ENCODE results near the gene HPCAL1. TPM values are rescaled to one million over a fixed set of nuclear protein-coding genes. Genes with fewer than 3 reads are reported as not detected.

Gene HPCAL1
- total RNA-seq, 4 donors from 2014 or later = 11.1 to 122 (median 48.9) TPM

DNA sequence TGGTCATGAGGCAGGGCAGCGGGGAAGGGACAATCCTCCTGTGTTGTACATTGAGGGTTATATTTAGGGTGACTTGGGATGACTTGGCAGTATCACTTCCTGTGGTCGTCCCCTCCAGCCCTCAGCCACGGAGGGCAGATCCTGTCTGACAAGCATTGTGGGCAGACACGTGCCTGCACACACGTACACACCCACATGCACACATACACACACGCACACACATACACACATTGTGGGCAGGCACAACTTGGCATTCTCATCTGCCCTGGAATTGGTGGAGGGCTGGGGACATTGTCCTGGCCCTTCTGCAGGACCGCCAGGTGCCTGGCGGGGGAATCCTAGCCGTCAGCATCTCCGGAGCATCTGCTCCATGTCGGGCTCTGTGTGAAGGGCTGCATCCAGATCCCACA, 97.9 kb downstream of the HPCAL1 start:
- peaks cover 0 to 19% of the 10 kb centered on the region in 2 donors for H3K4me1 ChIP-seq
- peak overlapping the region; percentile 43 to 79 for H3K27ac ChIP-seq
- no peak overlapping the region for H3K4me3 ChIP-seq
- intact Hi-C loops (cut with DNase I; ENCODE audit: low total_unique reads) = loop anchor here (10.0 kb wide), 1 partner anchor 96 kb away; the partner anchor contains the start of gene HPCAL1
- no peaks in the 10 kb centered on the region for H3K9me3 ChIP-seq
- no peak for DNase-seq
- H3K36me3 ChIP-seq = no peaks in the 10 kb centered on the region
- H3K27me3 ChIP-seq = no peaks in the 10 kb centered on the region
- no peak for TF ChIP-seq CTCF (IDR thresholded peaks at IDR 0.05)
- TF ChIP-seq POLR2A (IDR thresholded peaks at IDR 0.05) = no peak

GRCh38 chr2:10400978-10401951, 98.6 kb downstream of the HPCAL1 start:
- Histone ChIP-seq H3K27me3 (no peaks in the 10 kb centered on the region), H3K36me3 (no peaks in the 10 kb centered on the region), H3K4me3 (no peak overlapping the region), H3K27ac (peak overlapping the region; percentile 43 to 79), H3K9me3 (no peaks in the 10 kb centered on the region), H3K4me1 (peaks cover 0 to 19% of the 10 kb centered on the region in 2 donors)
- TF ChIP-seq CTCF (IDR thresholded peaks at IDR 0.05) = no peak
- no peak for TF ChIP-seq POLR2A (IDR thresholded peaks at IDR 0.05)
- intact Hi-C loops (cut with DNase I; ENCODE audit: low total_unique reads) = loop anchor here (10.0 kb wide), 1 partner anchor 96 kb away; the partner anchor contains the start of gene HPCAL1
- DNase-seq = no peak

GRCh38 chr2:10402062-10402585, 99.4 kb downstream of the HPCAL1 start:
- intact Hi-C loops (cut with DNase I; ENCODE audit: low total_unique reads) = loop anchor here (10.0 kb wide), 1 partner anchor 97 kb away; the partner anchor contains the start of gene HPCAL1
- DNase-seq = no peak
- Histone ChIP-seq H3K4me3 (no peak overlapping the region), H3K36me3 (no peaks in the 10 kb centered on the region), H3K9me3 (no peaks in the 10 kb centered on the region), H3K27me3 (no peaks in the 10 kb centered on the region), H3K27ac (peak overlapping the region; percentile 43 to 79), H3K4me1 (peaks cover 0 to 23% of the 10 kb centered on the region in 2 donors)
- TF ChIP-seq CTCF (IDR thresholded peaks at IDR 0.05) = no peak
- TF ChIP-seq POLR2A (IDR thresholded peaks at IDR 0.05) = no peak

- TF ChIP-seq CTCF (IDR thresholded peaks at IDR 0.05) (no peak), POLR2A (IDR thresholded peaks at IDR 0.05) (no peak)
- Histone ChIP-seq H3K4me3 (no peak overlapping the region), H3K36me3 (no peaks in the 10 kb centered on the region), H3K27me3 (no peaks in the 10 kb centered on the region), H3K9me3 (no peaks in the 10 kb centered on the region), H3K4me1 (peaks cover 0 to 23% of the 10 kb centered on the region in 2 donors), H3K27ac (peak overlapping the region in 1 of 2 donors; percentile 79)
- intact Hi-C loops (cut with DNase I; ENCODE audit: low total_unique reads) = loop anchor here (10.0 kb wide), 1 partner anchor 98 kb away; the partner anchor contains the start of gene HPCAL1
- no peak for DNase-seq
Observed at GRCh38 chr2:10402653-10403215, 100.0 kb downstream of the HPCAL1 start.
